Activated CD4-positive, alpha-beta memory T cell treated with anti-CD3 and anti-CD28 coated beads for 36 hours (primary cell): ENCODE results near the gene DAB2IP. TPM values are rescaled to one million over a fixed set of nuclear protein-coding genes. Genes with fewer than 3 reads are reported as not detected.
"Not testable (repeated sequence)": the region's sequence is repeated elsewhere in the genome, so short reads cannot be mapped to it uniquely, and the experiment has no call there.

Experiments
- CTCF ChIA-PET: fragments of 350-600 bp; sonication (Branson Sonifier 250); formaldehyde crosslinking; loops from one replicate; lab custom pipeline; 2021; ENCODE audit warnings: antibody characterized with exemption, inconsistent platforms; lab: Charles Lee
- POLR2A ChIA-PET: fragments of 350-600 bp; sonication (Branson Sonifier 250); formaldehyde crosslinking; loops from one replicate; lab custom pipeline; 2021; ENCODE audit warnings: antibody characterized with exemption; lab: Charles Lee
- DNase-seq: peaks from one replicate; pipeline ENCODE4 v3.0.0-alpha.2; 2020
- H3K27ac Mint-ChIP-seq: one replicate; pipeline ENCODE4 v1.8.0; 2021; ENCODE audit warnings: mixed read lengths
- H3K27me3 Mint-ChIP-seq: one replicate; pipeline ENCODE4 v1.8.0; 2021; ENCODE audit warnings: mixed read lengths
- H3K36me3 Mint-ChIP-seq: one replicate; pipeline ENCODE4 v1.8.0; 2021; ENCODE audit warnings: mixed read lengths
- H3K4me1 Mint-ChIP-seq: one replicate; pipeline ENCODE4 v1.8.0; 2021; ENCODE audit warnings: low read depth, mixed read lengths
- H3K4me3 Mint-ChIP-seq: one replicate; pipeline ENCODE4 v1.8.0; 2021; ENCODE audit warnings: mild to moderate bottlenecking, mixed read lengths
- H3K9me3 Mint-ChIP-seq: one replicate; pipeline ENCODE4 v1.8.0; 2021; ENCODE audit warnings: mixed read lengths
- intact Hi-C: fragments of 100-400 bp; cut with micrococcal nuclease; formaldehyde crosslinking; loops from one replicate; pipeline ENCODE4 v1.15.1; 2023
- total RNA-seq, 2 experiments: library from RNA; stranded (reverse); gene quantifications; one replicate each; pipeline ENCODE4 v1.2.3, GENCODE V29; 2021

The DAB2IP gene
- total RNA-seq, 2 experiments from 2014 or later = not detected

DNA sequence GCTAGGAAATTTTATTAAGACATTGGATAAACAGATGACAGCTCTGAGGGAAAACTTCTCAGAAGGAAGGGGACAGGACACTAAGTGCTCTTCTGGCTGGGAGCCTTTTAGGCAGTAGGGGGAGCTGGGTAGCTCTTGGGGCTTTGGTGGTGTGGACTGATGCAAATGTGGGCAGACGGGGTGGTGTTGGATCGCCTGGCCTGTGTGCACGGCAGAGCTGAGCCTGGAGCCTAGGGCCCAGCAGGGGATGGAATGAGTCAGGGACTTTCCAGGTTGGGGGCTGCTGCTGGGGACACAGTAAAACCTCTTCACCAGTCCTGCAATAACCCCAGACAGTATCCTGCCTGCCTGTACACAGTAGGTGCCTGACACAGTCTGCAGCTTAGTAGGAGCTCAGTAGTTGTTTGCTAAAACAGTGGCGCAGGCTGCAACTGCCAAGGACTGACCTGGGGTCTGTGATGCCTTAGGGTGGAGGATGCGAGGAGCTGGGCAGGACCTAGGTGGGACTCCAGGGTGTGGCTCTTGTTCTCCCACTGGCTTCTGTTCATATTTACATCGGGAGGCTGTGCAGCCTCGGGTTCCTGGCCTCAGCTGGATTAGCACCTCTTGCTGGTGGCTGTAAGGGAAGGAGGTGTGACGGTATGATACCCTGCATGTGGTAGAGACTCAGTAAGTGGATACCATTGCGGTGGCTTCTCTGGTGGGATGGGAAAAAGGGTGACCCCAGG is 83.8 kb downstream of the DAB2IP start:
- CTCF ChIA-PET = no interaction called here
- Mint-ChIP-seq H3K4me1 (no peaks in the 10 kb centered on the region), H3K4me3 (no peak overlapping the region), H3K36me3 (no peaks in the 10 kb centered on the region), H3K27ac (no peak overlapping the region), H3K9me3 (no peaks in the 10 kb centered on the region), H3K27me3 (peaks cover 32% of the 10 kb centered on the region)
- intact Hi-C loops = no loop called here
- DNase-seq = peak; percentile 17
- POLR2A ChIA-PET = no interaction called here

DNA sequence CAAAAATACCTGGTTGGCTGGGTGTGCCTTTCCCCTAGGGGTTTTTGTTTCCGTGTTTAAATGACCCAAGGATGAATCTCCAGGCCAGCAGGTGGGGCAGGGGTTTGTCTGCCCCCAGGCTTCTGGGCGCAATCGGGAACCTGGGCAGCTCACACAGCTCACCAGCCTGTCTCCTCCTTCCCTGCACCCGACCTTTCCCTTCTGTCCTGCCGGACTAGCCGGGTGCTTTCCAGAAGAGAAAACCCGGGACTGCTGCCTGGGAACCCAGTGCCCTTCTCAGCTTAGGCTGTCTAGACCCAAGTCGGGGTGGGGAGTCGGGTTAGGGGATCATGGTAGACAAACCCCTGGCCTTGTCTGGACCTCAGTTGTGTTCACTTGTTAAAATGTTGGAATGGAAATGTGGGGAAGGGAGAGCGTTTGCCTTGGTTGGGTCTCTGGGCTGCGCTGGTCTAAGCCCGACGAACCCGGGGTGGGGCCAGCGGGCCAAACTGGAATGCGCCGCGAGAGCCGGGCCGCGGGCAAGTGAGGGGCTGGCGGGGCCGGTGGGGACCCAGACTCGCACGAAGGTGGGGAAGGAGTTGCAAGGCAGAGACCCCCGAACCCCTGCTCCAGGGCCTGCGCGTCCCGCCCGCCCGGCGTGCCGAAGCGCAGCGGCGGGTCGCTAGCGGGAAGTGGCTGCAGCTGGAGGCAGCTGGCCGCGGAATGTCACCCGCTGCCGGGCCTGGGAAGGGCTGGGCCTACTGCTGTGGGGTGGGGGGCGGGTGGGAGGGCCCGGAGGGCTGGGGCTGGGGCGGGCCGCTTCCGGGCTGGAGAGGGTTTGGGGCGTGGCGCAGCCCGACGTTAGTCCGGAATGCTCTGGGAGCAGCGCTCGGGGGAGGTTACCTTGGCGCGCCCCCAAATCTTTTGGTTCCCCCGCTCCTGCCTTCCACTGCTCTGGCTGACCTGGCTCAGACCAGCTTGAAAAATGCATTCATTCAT is 84.6 kb downstream of the DAB2IP start:
- Mint-ChIP-seq H3K4me1 (no peaks in the 10 kb centered on the region), H3K27me3 (peaks cover 32% of the 10 kb centered on the region), H3K36me3 (no peaks in the 10 kb centered on the region), H3K9me3 (no peaks in the 10 kb centered on the region), H3K27ac (no peak overlapping the region), H3K4me3 (no peak overlapping the region)
- CTCF ChIA-PET = no interaction called here
- intact Hi-C loops = no loop called here
- no peak for DNase-seq
- POLR2A ChIA-PET = no interaction called here

DNA sequence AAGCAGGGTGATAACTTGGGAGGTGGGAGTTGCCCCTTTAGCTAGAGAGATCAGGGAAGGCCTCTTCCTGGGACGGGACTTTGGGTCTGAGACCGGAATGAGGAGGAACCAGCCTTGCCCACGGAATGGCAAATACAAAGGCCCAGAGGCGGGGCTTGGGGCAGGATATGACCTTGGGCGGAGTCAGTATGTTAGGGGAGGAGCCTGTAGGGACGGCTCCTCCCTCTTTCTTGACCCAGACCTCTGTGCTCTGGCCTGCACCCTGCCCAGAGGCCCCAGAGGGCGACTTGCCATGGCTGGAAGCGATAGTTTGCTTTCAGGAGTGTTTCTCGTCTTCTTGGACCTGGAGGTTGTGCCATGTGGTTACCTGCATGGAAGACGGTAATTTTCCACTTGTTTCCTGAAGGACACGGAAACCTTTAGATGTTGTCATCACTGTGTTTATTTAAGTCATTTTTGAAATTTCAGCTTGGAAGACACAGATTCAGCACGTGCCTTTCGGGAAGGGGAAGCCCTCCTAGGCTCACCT is 85.6 kb downstream of the DAB2IP start:
- no peaks in the 10 kb centered on the region for H3K36me3 Mint-ChIP-seq
- H3K27me3 Mint-ChIP-seq = peaks cover 32% of the 10 kb centered on the region
- H3K4me1 Mint-ChIP-seq = no peaks in the 10 kb centered on the region
- intact Hi-C loops = no loop called here
- DNase-seq = no peak
- no peak overlapping the region for H3K4me3 Mint-ChIP-seq
- H3K9me3 Mint-ChIP-seq = no peaks in the 10 kb centered on the region
- POLR2A ChIA-PET = no interaction called here
- H3K27ac Mint-ChIP-seq = no peak overlapping the region
- CTCF ChIA-PET = no interaction called here

DNA sequence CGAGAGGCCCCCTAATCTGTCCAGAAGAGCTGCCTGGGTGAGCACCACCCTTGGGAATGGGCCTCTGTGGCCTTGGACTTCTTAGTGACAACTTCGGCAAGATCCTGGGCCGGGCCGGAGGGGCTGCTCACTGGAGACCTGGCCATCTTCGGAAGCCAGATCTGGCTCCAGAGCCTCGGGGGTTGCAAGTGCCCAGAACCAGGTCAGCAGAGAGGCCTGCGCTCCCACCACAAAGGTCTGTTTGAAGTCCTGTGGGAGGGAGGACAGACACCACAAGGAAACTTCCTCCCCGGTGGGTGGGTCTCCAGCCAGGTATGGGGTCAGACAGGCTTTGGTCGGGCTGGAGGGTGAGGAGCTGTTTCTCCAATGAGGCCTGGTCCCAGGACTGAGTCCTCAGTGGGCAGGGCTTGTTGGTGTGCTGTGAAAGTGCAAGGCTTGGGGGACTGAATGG is 86.1 kb downstream of the DAB2IP start:
- ChIA-PET CTCF (no interaction called here), POLR2A (no interaction called here)
- Mint-ChIP-seq H3K36me3 (no peaks in the 10 kb centered on the region), H3K27ac (no peak overlapping the region), H3K4me1 (no peaks in the 10 kb centered on the region), H3K9me3 (no peaks in the 10 kb centered on the region), H3K4me3 (no peak overlapping the region), H3K27me3 (peaks cover 28% of the 10 kb centered on the region)
- DNase-seq = no peak
- intact Hi-C loops = no loop called here

DNA sequence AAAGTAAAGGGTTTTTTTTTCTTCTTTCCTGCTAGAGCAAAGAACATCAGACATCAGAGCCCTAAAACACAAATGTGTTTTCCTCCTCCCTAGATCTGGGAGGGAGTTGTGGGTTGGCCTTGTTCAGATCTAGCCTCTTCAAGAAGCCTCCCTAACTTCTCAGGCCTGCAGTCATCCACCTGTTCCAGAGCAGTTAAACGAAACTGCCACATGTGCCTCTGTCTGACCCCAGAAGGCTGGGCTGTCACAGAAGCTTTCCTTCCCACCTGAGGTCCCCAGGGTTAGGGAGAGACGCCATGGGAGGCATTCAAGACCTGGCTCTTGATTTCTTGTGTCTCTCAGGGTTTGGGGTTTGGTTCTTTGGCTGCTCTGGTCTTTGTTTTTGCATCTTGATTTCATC is 87.0 kb downstream of the DAB2IP start:
- H3K4me1 Mint-ChIP-seq = no peaks in the 10 kb centered on the region
- no peak for DNase-seq
- intact Hi-C loops = no loop called here
- H3K36me3 Mint-ChIP-seq = no peaks in the 10 kb centered on the region
- no peak overlapping the region for H3K27ac Mint-ChIP-seq
- H3K9me3 Mint-ChIP-seq = no peaks in the 10 kb centered on the region
- ChIA-PET POLR2A (no interaction called here), CTCF (no interaction called here)
- H3K27me3 Mint-ChIP-seq = peaks cover 28% of the 10 kb centered on the region
- no peak overlapping the region for H3K4me3 Mint-ChIP-seq

- H3K27ac Mint-ChIP-seq = no peak overlapping the region
- intact Hi-C loops = no loop called here
- H3K4me1 Mint-ChIP-seq = no peaks in the 10 kb centered on the region
- peaks cover 28% of the 10 kb centered on the region for H3K27me3 Mint-ChIP-seq
- ChIA-PET POLR2A (no interaction called here), CTCF (no interaction called here)
- DNase-seq = no peak
- no peaks in the 10 kb centered on the region for H3K36me3 Mint-ChIP-seq
- H3K4me3 Mint-ChIP-seq = no peak overlapping the region
- H3K9me3 Mint-ChIP-seq = no peaks in the 10 kb centered on the region
Measured at GRCh38 chr9:121738968-121739367, 87.5 kb downstream of the DAB2IP start.

GRCh38 chr9:121739971-121740370 is 88.5 kb downstream of the DAB2IP start:
- CTCF ChIA-PET = no interaction called here
- no peak overlapping the region for H3K27ac Mint-ChIP-seq
- H3K36me3 Mint-ChIP-seq = no peaks in the 10 kb centered on the region
- no peaks in the 10 kb centered on the region for H3K4me1 Mint-ChIP-seq
- H3K27me3 Mint-ChIP-seq = peaks cover 21% of the 10 kb centered on the region
- no peak overlapping the region for H3K4me3 Mint-ChIP-seq
- intact Hi-C loops = no loop called here
- no peak for DNase-seq
- no peaks in the 10 kb centered on the region for H3K9me3 Mint-ChIP-seq
- POLR2A ChIA-PET = no interaction called here

- peaks cover 10% of the 10 kb centered on the region for H3K27me3 Mint-ChIP-seq
- POLR2A ChIA-PET = no interaction called here
- no peak overlapping the region for H3K4me3 Mint-ChIP-seq
- CTCF ChIA-PET = no interaction called here
- H3K27ac Mint-ChIP-seq = no peak overlapping the region
- H3K9me3 Mint-ChIP-seq = no peaks in the 10 kb centered on the region
- intact Hi-C loops = no loop called here
- no peaks in the 10 kb centered on the region for H3K4me1 Mint-ChIP-seq
- no peaks in the 10 kb centered on the region for H3K36me3 Mint-ChIP-seq
- no peak for DNase-seq
Measured at GRCh38 chr9:121741228-121741918, 89.9 kb downstream of the DAB2IP start.

DNA sequence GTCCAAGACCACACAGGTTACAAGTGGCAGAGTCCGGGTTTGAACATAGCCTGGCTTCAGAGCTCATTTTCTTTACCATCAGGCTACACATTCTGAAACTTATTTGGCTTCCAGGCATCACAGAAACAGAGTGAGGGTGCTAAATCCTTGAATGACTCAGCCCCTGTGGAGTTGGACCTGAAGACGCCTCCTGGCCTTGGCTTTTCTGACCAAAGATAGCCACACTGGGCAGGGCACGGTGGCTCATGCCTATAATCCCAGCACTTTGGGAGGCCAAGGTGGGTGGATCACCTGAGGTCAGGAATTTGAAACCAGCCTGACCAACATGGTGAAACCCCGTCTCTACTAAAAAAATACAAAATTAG is 90.5 kb downstream of the DAB2IP start:
- CTCF ChIA-PET, H3K36me3 Mint-ChIP-seq, H3K4me3 Mint-ChIP-seq, intact Hi-C loops, DNase-seq, H3K27me3 Mint-ChIP-seq, H3K9me3 Mint-ChIP-seq, POLR2A ChIA-PET, H3K4me1 Mint-ChIP-seq, H3K27ac Mint-ChIP-seq: not testable (repeated sequence)

GRCh38 chr9:121742923-121743322 is 91.5 kb downstream of the DAB2IP start:
- Mint-ChIP-seq H3K9me3 (no peaks in the 10 kb centered on the region), H3K27ac (no peak overlapping the region), H3K4me3 (no peak overlapping the region), H3K4me1 (peaks cover 1% of the 10 kb centered on the region), H3K36me3 (no peaks in the 10 kb centered on the region), H3K27me3 (peaks cover 4% of the 10 kb centered on the region)
- ChIA-PET CTCF (no interaction called here), POLR2A (no interaction called here)
- DNase-seq = no peak
- intact Hi-C loops = no loop called here

DNA sequence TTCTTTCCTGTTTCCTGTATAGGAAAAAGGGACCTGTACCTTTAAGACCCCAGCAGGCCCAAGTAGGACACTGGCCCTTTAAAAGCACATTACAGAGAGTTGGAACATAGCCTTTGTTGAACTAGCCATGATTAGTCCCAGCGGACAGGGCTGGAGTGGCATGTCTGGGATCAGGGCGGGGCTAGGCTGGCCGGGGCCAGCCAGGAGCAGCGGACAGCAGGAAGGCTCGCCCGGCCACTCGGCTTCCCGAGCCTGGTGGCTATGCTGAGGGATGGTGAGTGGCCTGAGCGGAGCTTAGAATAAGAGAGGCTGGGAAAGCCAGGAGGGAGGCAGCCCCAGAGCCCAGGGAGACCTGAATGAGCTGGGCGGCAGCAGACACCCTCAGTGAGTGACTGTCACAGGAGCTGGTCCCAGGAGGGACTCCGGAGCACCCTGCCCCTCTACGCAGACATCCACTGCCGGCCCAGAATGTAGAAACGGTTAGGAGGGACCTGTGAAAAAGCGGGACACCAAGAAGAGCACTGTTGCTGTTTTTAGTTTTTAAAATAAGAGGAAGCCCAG is 92.1 kb downstream of the DAB2IP start:
- Mint-ChIP-seq H3K36me3 (no peaks in the 10 kb centered on the region), H3K9me3 (no peaks in the 10 kb centered on the region), H3K4me1 (peaks cover 5% of the 10 kb centered on the region), H3K4me3 (no peak overlapping the region), H3K27ac (no peak overlapping the region), H3K27me3 (peaks cover 4% of the 10 kb centered on the region)
- POLR2A ChIA-PET = no interaction called here
- CTCF ChIA-PET = no interaction called here
- DNase-seq = no peak
- intact Hi-C loops = no loop called here
